B cell (primary cell): ENCODE results near the gene ZBTB17. TPM values are rescaled to one million over a fixed set of nuclear protein-coding genes. Genes with fewer than 3 reads are reported as not detected.

Experiments
- ATAC-seq: fragments of 200-7000 bp; cut with Tn5 transposase; one replicate; pipeline ENCODE4 v1.10.0; 2021; ENCODE audit warnings: low read depth, mild to moderate bottlenecking, moderate number of reproducible peaks, moderate library complexity
- CTCF ChIA-PET: fragments of 350-600 bp; sonication (Branson Sonifier 250); formaldehyde crosslinking; loops from one replicate; lab custom pipeline; 2021; ENCODE audit warnings: antibody characterized with exemption, inconsistent platforms; lab: Charles Lee
- POLR2A ChIA-PET: fragments of 350-600 bp; sonication (Branson Sonifier 250); formaldehyde crosslinking; loops from one replicate; lab custom pipeline; 2021; ENCODE audit warnings: antibody characterized with exemption; lab: Charles Lee
- DNase-seq: peaks from one replicate; pipeline ENCODE4 v3.0.0; 2013
- H2AFZ ChIP-seq: 2 replicates; pipeline ENCODE4 v1.6.1; 2012; ENCODE audit warnings: mild to moderate bottlenecking, low read depth, low read length; ENCODE audit not compliant: insufficient read depth, poor library complexity, severe bottlenecking
- H3K27ac ChIP-seq, 2 donors: 1 replicate in 1 of 2; 2 replicates in 1 of 2; pipeline ENCODE4 v1.5.1; 2012 to 2013; ENCODE audit warnings: low read length in 2 of 2, mild to moderate bottlenecking in 2 of 2, moderate library complexity in 1 of 2
- H3K27me3 ChIP-seq, 4 experiments: fragments of 200-600 bp in 1 of 4; sonication (generic) in 1 of 4; replicated peaks in 1 of 4; 1 replicate in 2 of 4; 2 replicates in 2 of 4; pipeline versions ENCODE4 v1.6.1 to v1.7.0; 2013 to 2016; ENCODE audit warnings: low read length in 3 of 4, mild to moderate bottlenecking in 2 of 4, mixed read lengths in 1 of 4, moderate library complexity in 1 of 4; ENCODE audit not compliant: insufficient read depth in 4 of 4, control insufficient read depth in 3 of 4; ENCODE audit errors: control extremely low read depth in 1 of 4
- H3K36me3 ChIP-seq, 2 experiments: replicated peaks in 1 of 2; 1 replicate in 1 of 2; 2 replicates in 1 of 2; pipeline versions ENCODE4 v1.6.1 to v1.7.1; 2013; ENCODE audit warnings: low read length in 1 of 2; ENCODE audit not compliant: insufficient read depth in 2 of 2, control insufficient read depth in 1 of 2; ENCODE audit errors: control extremely low read depth in 1 of 2, extremely low read depth in 1 of 2
- H3K4me1 ChIP-seq, 2 donors: fragments of 200-600 bp in 1 of 2; sonication (generic) in 1 of 2; 1 replicate in 1 of 2; 2 replicates in 1 of 2; pipeline versions ENCODE4 v1.5.1 to v1.6.1; 2013 to 2017; ENCODE audit warnings: low read length in 2 of 2; ENCODE audit not compliant: control insufficient read depth in 2 of 2, insufficient read depth in 2 of 2
- H3K4me2 ChIP-seq: replicated peaks from 2 replicates; pipeline ENCODE3; 2012; ENCODE audit warnings: mild to moderate bottlenecking, low read depth, low read length; ENCODE audit not compliant: poor library complexity, severe bottlenecking
- H3K4me3 ChIP-seq, 5 experiments: fragments of 200-600 bp in 1 of 5; sonication (generic) in 1 of 5; 1 replicate in 3 of 5; 2 replicates in 2 of 5; pipeline versions ENCODE4 v1.5.1 to v1.7.0; 2011 to 2016; ENCODE audit warnings: low read length in 4 of 5, mild to moderate bottlenecking in 4 of 5, low read depth in 2 of 5, control low read depth in 1 of 5, moderate library complexity in 1 of 5; ENCODE audit not compliant: insufficient read depth in 1 of 5; ENCODE audit errors: control extremely low read depth in 1 of 5, extremely low read depth in 1 of 5
- H3K79me2 ChIP-seq: fragments of 200-600 bp; sonication (generic); one replicate; pipeline ENCODE4 v1.6.0; 2016; ENCODE audit warnings: low read length; ENCODE audit not compliant: control insufficient read depth, insufficient read depth
- H3K9ac ChIP-seq: fragments of 200-600 bp; sonication (generic); 2 replicates; pipeline ENCODE4 v1.6.1; 2017; ENCODE audit warnings: mild to moderate bottlenecking, low read length, moderate library complexity
- H3K9me3 ChIP-seq, 3 donors: one replicate each; pipeline versions ENCODE4 v1.6.1 to v1.7.1; 2013; ENCODE audit warnings: low read length in 2 of 3; ENCODE audit not compliant: control insufficient read depth in 2 of 3, insufficient read depth in 1 of 3; ENCODE audit errors: control extremely low read depth in 1 of 3
- H4K20me1 ChIP-seq: 2 replicates; pipeline ENCODE4 v1.6.0; 2012; ENCODE audit warnings: mild to moderate bottlenecking, low read length; ENCODE audit not compliant: insufficient read depth, control insufficient read depth, poor library complexity, severe bottlenecking
- H3K27ac Mint-ChIP-seq: one replicate; pipeline ENCODE4 v1.8.0; 2021; ENCODE audit warnings: mixed read lengths
- H3K27me3 Mint-ChIP-seq: one replicate; pipeline ENCODE4 v1.8.0; 2021; ENCODE audit warnings: mixed read lengths
- H3K4me1 Mint-ChIP-seq: one replicate; pipeline ENCODE4 v1.8.0; 2021; ENCODE audit warnings: mixed read lengths
- H3K4me3 Mint-ChIP-seq: one replicate; pipeline ENCODE4 v1.8.0; 2021; ENCODE audit warnings: mixed read lengths
- H3K9me3 Mint-ChIP-seq: one replicate; pipeline ENCODE4 v1.8.0; 2022; ENCODE audit warnings: mixed read lengths; ENCODE audit not compliant: insufficient read depth
- CTCF ChIP-seq: fragments of 200-600 bp; IDR thresholded peaks from one replicate; pipeline ENCODE4 v1.8.0; 2022; ENCODE audit warnings: antibody characterized with exemption, mild to moderate bottlenecking
- EZH2 ChIP-seq: IDR thresholded peaks from 2 replicates; pipeline ENCODE4 v1.6.1; 2012; ENCODE audit warnings: borderline replicate concordance, low read depth, mild to moderate bottlenecking, moderate library complexity, low read length; ENCODE audit not compliant: insufficient read depth, poor library complexity, severe bottlenecking
- WGBS: methylation state at CpG from one replicate; pipeline ENCODE4 v1.1.5; 2013; ENCODE audit warnings: missing lambda C conversion rate; ENCODE audit not compliant: insufficient coverage; 5-methylcytosine and 5-hydroxymethylcytosine counted together
- intact Hi-C: fragments of 100-400 bp; cut with micrococcal nuclease; formaldehyde crosslinking; loops from one replicate; pipeline ENCODE4 v1.10.0; 2022
- polyA plus RNA-seq: library from polyadenylated mRNA; depleted of rRNA; stranded (reverse); fragments of >200 nt; gene quantifications from 2 replicates; pipeline ENCODE4 v1.2.3, GENCODE V29; 2012
- total RNA-seq, 2 donors: library from RNA; stranded (reverse); fragments of 120-200 nt in 1 of 2; gene quantifications; 1 replicate in 1 of 2; 2 replicates in 1 of 2; pipeline versions ENCODE4 v1.2.3 to v1.2.4, GENCODE V29; 2013 to 2022

ZBTB17 gene
- total and polyA plus RNA-seq, 2 donors (not counting 1 experiment from before 2014, with no cell fraction given), result 94.1 to 157 TPM

GRCh38 chr1:15963968-15964648, 11.8 kb downstream of the ZBTB17 start:
- Histone ChIP-seq H3K79me2 (peaks cover 68% of the 10 kb centered on the region), H4K20me1 (peaks cover under 1% of the 10 kb centered on the region), H2AFZ (no peak overlapping the region), H3K27me3 (no peaks in the 10 kb centered on the region), H3K9ac (peak overlapping the region; percentile 47), H3K36me3 (peaks cover 0 to 6% of the 10 kb centered on the region in 2 experiments), H3K9me3 (no peaks in the 10 kb centered on the region), H3K4me3 (peak overlapping the region in 4 of 5 experiments; percentile 20 to 62 (median 42)), H3K4me1 (peaks cover 56 to 70% of the 10 kb centered on the region in 2 donors), H3K4me2 (peak overlapping the region; percentile 72), H3K27ac (peak overlapping the region; percentile 86 to 88)
- intact Hi-C loops, result no loop called here
- TF ChIP-seq CTCF (no peak), EZH2 (no peak)
- Mint-ChIP-seq H3K27ac (peak overlapping the region; percentile 94), H3K4me1 (peaks cover 76% of the 10 kb centered on the region), H3K9me3 (no peaks in the 10 kb centered on the region), H3K4me3 (peak overlapping the region; percentile 86), H3K27me3 (no peaks in the 10 kb centered on the region)
- WGBS, result 63% methylated on average over 7 of the region's 10 CpGs
- peak; percentile 57 for DNase-seq
- ChIA-PET POLR2A (interaction anchor here (0.7 to 1.7 kb wide), 6 partner anchors 12 to 117 kb away, joined by 3 to 6 read pairs (median 4); partner anchors contain the start of genes SPEN and ZBTB17), CTCF (interaction anchor here (1.0 to 3.2 kb wide), 9 partner anchors 11 to 157 kb away, joined by 3 to 24 read pairs (median 3); partner anchors contain the start of genes UQCRHL and ZBTB17)
- peak; percentile 5 for ATAC-seq
